SHP77 (cell line): ENCODE results near the gene GTPBP6.
"Not testable (repeated sequence)": the region's sequence is repeated elsewhere in the genome, so short reads cannot be mapped to it uniquely, and the experiment has no call there.

Experiments used
- DNase-seq, 2 experiments: peaks; one replicate each; lab custom pipeline; 2025; lab: John Stamatoyannopoulos, UW

The GTPBP6 gene

GRCh38 chrX:334971-335757 is 16.6 kb upstream of the GTPBP6 start:
- no peak for DNase-seq

DNA sequence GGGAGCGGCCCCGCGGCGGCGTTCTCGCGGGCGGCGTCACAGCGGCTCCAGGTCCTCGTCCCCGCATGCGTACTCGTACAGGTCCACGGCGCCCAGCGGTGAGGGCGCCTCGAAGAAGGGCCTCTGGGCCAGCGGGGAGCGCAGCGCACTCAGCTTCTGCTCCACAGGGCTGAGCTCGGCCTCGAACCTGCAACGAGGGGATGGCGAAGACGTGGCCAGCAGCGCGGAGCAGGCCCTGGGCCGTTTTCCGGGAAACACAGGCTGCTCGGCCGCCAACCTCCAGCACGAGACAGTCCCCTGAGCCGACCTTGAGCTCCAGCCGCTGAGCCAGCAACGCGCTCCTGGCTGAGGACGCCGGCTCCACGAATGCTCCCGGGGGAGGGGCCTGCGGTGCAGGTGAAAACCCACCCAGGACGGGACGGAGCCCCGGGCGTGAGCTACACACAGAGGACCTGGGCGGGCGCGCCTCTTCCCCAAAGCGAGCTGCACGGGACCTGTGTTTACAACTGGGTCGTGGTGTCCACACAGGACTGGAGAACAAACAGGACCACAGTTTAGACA is 15.8 kb upstream of the GTPBP6 start:
- no peak for DNase-seq

GRCh38 chrX:333611-334311 is 15.2 kb upstream of the GTPBP6 start:
- DNase-seq = no peak

- no peak for DNase-seq
Observed at GRCh38 chrX:332916-333610, 14.5 kb upstream of the GTPBP6 start.

DNA sequence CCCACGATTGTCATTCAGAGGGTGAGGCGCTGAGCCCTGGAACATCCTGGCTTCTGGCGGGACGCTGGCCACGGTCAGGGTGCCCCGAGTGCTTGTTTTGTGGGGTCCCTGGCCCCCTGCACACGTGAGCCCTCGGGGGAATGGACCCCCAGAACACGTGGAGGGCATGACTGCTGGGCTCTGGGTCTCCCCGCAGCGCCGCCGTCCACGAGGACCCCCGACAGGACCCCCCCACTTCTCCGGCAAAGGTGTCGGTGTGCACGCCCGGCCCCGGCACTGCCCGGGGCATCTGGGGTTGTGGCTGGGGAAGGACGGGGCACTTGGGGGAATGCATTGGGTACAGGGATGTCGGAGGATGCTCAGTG is 13.9 kb upstream of the GTPBP6 start:
- DNase-seq = no peak

DNA sequence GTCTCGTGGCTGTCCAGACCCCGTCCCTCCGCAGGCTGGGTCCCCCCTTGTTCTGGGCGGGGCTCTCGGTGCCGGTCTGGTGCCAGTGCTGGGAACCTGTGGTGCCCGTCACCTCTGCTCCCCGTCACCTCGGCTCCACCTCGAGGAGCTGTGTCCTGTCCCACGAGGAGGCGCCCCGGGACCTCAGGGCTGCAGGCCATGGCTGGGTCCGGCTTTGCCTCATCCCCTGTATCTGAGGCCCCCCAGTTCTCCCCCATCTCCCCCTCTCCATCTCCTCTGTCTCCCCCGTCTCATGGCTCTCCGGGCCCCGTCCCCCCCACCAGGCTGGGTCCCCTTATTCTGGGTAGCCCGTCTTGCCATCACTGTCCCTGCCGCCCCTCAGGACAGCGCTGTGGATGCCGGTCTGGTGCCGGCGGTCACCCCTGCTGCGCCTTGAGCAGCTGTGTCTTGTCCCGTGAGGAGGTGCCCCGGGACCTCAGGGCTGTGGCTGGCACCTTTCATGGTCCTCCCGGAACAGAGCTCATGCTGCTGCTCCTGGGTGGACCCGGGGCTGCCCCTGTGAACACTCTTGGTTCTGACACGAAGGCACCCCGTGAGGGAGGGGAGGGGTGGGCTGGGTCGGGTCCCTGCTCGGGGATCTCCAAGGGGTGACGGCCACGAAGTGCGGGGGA is 13.4 kb upstream of the GTPBP6 start:
- no peak for DNase-seq

- no peak for DNase-seq
Observed at GRCh38 chrX:331151-331824, 12.7 kb upstream of the GTPBP6 start.

DNA sequence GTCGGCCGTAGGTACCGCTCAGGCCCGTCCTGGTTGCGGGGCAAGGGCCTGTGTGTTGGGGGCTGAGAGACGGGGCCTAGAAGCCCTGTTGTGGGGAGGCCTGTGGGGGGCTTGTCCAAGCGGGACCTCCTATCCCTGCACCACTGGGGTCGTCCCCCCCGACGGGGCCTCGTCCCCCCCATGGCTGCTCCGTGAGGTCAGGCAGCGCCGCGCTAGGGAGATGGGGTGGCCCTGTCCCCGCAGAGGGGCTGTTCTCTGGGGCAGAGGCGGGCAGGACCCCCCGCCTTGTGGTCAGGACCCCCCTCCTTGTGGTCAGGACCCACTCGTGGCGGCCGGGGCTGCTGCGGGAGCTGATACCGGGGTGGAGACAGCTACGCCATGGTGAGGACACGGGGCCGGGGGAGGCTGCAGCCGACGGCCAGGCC is 12.1 kb upstream of the GTPBP6 start:
- no peak for DNase-seq

DNA sequence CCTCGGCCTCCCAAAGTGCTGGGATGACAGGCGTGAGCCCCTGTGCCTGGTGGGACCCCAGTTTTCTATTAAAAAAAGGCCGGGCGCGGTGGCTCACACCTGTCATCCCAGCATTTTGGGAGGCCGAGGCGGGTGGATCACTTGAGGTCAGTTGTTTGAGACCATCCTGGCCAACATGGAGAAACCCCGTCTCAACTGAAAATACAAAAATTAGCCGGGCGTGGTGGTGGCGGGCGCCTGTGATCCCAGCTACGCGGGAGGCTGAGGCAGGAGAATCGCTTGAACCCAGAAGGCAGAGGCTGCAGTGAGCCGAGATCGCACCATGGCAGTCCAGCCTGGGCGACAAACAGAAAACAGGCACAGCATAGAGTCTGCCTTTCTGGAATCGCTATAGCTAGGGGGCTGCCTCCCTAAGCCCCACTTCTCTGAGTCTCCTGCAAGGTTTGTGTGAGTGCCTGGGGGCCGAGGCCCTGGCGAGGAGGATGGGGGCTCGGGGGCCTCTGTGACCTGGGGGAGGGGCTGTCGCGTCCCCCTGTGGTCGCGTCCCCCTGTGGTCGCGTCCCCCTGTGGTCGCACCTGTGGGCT is 11.6 kb upstream of the GTPBP6 start:
- DNase-seq = not testable (repeated sequence)

GRCh38 chrX:329291-329910 is 10.8 kb upstream of the GTPBP6 start:
- DNase-seq = no peak

DNA sequence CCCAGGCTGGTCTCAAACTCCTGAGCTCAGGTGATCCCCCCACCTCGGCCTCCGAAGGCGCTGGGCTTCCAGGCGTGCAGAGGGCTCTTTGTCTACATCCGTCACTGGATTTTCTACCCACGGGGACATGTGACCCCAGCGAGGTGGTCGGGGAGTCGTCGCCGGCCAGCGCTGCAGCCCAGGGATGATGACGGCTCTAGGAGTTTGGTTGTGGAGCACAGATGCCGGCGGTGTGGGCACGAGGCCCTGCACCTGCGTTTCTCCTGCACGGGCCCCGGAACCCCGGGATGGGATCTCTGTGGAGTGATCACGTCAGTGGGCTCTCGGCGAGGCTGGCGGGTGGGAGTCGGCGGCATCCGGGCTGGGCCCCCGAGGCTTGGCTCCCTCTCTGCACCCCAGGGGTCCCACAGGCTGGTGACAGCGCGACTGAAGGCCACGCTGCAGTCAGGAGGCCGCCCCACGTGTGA is 9.1 kb upstream of the GTPBP6 start:
- no peak for DNase-seq

DNA sequence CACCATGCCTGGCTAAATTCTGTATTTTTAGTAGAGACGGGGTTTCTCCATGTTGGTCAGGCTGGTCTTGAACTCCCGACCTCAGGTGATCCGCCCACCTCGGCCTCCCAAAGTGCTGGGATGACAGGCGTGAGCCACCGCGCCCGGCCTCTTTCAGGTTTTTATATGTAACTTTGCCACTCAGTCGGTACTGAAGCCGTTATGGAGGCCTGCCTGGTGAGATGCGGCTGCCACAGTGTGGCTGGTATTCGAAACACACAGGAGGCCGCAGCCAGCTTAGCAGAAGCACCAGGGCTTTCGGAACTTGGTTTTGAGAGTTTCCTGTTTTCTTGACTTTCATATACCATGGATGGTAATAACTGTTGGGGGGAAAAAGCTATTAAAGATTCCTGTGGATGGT is 6.1 kb upstream of the GTPBP6 start:
- not testable (repeated sequence) for DNase-seq

GRCh38 chrX:323721-324628 is 5.4 kb upstream of the GTPBP6 start:
- DNase-seq = no peak

DNA sequence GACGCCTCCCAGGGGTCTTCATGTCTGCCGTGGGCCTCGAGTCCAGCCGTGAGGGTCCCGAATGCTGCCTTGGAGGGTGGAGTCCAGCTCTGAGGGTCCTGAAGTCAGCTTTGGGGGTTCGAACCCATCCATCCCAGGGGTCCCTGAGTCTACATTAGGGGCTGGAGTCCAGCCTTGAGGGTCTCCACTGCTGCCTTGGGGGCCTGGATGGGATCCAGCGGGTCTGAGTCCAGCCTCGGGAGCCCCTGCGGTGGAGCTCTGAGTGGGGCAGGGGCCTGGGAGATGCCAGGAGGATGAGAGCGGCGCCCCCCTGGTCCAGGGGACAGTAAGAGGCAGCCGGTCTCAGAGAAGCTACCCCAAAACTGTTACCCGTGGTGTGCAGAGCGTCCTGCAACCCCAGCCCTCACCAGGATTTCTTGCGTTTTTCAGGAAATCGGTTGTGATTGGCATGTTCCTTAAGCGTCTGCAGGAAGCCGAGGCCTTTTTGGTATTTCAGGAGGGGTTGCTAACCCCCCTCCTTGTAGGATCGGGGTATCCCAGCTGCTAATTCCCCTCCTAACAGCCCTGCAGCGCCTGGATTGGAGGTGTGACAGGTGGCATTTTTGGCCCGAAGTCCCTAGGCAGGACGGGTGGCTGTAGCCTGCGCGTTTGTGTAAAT is 1.7 kb upstream of the GTPBP6 start:
- no peak for DNase-seq

- no peak for DNase-seq
Observed at GRCh38 chrX:319579-320125, 1.1 kb upstream of the GTPBP6 start.

DNA sequence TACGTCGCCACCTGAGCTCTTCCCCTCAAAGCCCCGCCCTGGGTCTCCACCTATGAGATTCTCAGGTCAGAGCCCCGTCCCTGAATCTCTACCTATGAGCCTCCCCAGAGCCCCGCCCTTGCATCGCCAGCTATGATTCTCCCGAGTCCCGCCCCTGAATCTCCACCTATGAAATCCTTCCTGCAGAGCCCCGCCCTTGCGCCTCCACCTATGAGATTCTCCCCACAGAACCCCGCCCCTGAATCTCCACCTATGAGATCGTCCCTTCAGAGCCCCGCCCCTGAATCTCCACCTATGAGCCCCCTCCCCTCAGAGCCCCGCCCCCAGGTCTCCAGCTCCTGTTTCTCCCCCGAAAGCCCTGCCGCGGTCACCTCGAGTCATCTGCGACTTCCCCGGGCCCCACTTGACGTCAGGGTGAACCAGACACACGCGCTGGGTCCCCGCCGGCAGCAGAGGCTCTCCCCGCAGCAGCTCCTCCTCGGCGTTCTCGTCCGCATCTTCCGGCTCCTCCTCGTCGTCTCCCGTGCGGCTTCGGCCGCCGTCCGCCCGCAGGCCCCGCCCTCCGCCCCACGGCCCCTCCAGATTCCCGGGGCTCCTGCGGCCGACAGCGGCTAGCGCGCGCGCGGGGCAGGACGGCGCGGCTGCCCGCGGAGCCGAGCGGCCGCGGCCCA is 393 bp downstream of the GTPBP6 start:
- DNase-seq = no peak

- DNase-seq = no peak
Observed at GRCh38 chrX:317424-318067, 1.1 kb downstream of the GTPBP6 start.
